BLaER1 treated with 17β-estradiol and CSF1 and Interleukin-3, amounts not matched to agents 10 nM and 100 nM (cell line): ENCODE results near the gene FAM184B.
A peak's percentile ranks its signal among the peaks of the same experiment; 100 is the strongest.

ENCODE experiments used
- H3K27ac ChIP-seq, 11 experiments: shearing (Covaris generic); formaldehyde crosslinking; 2 replicates each; pipeline ENCODE4 v1.8.1; 2022
- H3K27me3 ChIP-seq, 11 experiments: shearing (Covaris generic); formaldehyde crosslinking; 2 replicates each; pipeline ENCODE4 v1.8.1; 2022
- H3K36me3 ChIP-seq, 11 experiments: shearing (Covaris generic); formaldehyde crosslinking; 2 replicates each; pipeline ENCODE4 v1.8.1; 2022
- H3K4me1 ChIP-seq, 10 experiments: shearing (Covaris generic); formaldehyde crosslinking; 2 replicates each; pipeline ENCODE4 v1.8.1; 2022
- H3K4me2 ChIP-seq, 11 experiments: shearing (Covaris generic); formaldehyde crosslinking; 2 replicates each; pipeline ENCODE4 v1.8.1; 2022
- H3K4me3 ChIP-seq, 10 experiments: shearing (Covaris generic); formaldehyde crosslinking; 2 replicates each; pipeline ENCODE4 v1.8.1; 2022
- H3K9ac ChIP-seq, 11 experiments: shearing (Covaris generic); formaldehyde crosslinking; 2 replicates each; pipeline ENCODE4 v1.8.1; 2022
- H3K9me3 ChIP-seq, 11 experiments: shearing (Covaris generic); formaldehyde crosslinking; replicated peaks in 1 of 11; 2 replicates each; pipeline ENCODE4 v1.8.1; 2022
- H4K20me1 ChIP-seq, 11 experiments: shearing (Covaris generic); formaldehyde crosslinking; 2 replicates each; pipeline ENCODE4 v1.8.1; 2022
- Cebpa-rat ChIP-seq, 11 experiments: shearing (Covaris generic); IDR thresholded peaks; 2 replicates each; pipeline ENCODE4 v1.8.1; 2022

FAM184B gene

DNA sequence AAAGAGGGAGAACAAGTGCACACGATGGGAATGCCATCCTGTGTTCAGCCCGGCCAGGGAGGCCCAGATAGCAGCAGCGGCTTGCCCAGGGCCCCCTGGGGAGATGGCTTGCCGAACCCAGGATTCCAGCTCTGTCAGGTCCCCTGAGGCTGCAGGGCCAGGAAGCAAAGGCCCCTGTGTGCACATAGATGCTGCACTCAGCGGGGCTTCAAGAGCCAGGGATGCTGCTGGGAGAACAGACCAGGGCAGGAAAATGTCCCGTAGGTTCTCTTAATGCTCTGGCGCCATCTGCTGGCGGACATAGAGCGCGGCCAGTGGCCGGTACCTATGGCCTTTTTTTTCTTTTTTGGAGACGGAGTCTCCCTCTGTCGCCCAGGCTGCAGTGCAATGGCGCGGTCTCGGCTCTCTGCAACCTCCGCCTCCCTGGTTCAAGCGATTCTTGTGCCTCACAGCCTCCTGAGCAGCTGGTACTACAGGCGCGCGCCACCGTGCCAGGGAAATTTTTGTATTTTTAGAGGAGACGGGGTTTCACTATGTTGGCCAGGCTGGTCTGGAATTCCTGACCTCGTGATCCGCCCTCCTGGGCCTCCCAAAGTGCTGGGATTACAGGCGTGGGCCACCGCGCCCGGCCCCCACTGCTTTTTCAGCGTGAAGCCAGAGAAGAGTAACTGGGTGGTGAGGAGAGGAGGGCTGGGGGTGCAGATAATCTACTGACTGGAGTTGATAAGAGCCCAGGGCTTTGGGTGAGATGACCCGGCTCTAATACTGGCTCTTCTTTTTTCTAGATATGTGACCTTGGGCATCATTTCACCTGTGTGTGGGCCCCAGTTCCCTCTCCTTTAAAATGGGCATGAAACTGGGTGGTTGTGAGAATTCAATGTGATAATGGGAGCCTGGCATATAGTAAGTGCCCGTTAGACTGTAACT lies 144.5 kb downstream of the FAM184B start:
- peaks cover 12 to 34% (median 18%) of the 10 kb centered on the region in 10 experiments for H3K4me1 ChIP-seq
- H4K20me1 ChIP-seq = peaks cover 19 to 70% (median 51%) of the 10 kb centered on the region in 11 experiments; a peak in 19 of 22 replicates
- no peak overlapping the region; a peak in 1 of 22 replicates for H3K9ac ChIP-seq
- H3K27ac ChIP-seq = peak overlapping the region in 1 of 11 experiments; percentile 9; a peak in 2 of 22 replicates
- H3K36me3 ChIP-seq = peaks cover 54 to 77% (median 70%) of the 10 kb centered on the region in 11 experiments
- H3K4me3 ChIP-seq = no peak overlapping the region
- no peak for TF ChIP-seq Cebpa-rat (IDR thresholded peaks at IDR 0.05)
- peaks cover 0 to 5% (median under 1%) of the 10 kb centered on the region in 11 experiments; a peak in 6 of 22 replicates for H3K9me3 ChIP-seq
- no peak overlapping the region for H3K4me2 ChIP-seq
- H3K27me3 ChIP-seq = no peaks in the 10 kb centered on the region

- TF ChIP-seq Cebpa-rat (IDR thresholded peaks at IDR 0.05) = no peak
- Histone ChIP-seq H3K4me2 (no peak overlapping the region), H4K20me1 (peaks cover 21 to 77% (median 57%) of the 10 kb centered on the region in 11 experiments; a peak in 19 of 22 replicates), H3K27me3 (no peaks in the 10 kb centered on the region), H3K27ac (no peak overlapping the region), H3K4me3 (no peak overlapping the region), H3K4me1 (peaks cover 8 to 35% (median 18%) of the 10 kb centered on the region in 10 experiments), H3K9ac (no peak overlapping the region), H3K36me3 (peaks cover 61 to 84% (median 76%) of the 10 kb centered on the region in 11 experiments), H3K9me3 (peaks cover 0 to 5% (median 0%) of the 10 kb centered on the region in 11 experiments; a peak in 3 of 22 replicates)
Measured at GRCh38 chr4:17636341-17636695, 145.1 kb downstream of the FAM184B start.

GRCh38 chr4:17635056-17635455 lies 146.4 kb downstream of the FAM184B start:
- Histone ChIP-seq H3K27ac (no peak overlapping the region), H3K9ac (no peak overlapping the region), H3K4me1 (peaks cover 0 to 28% (median 15%) of the 10 kb centered on the region in 10 experiments; a peak in 14 of 20 replicates), H3K27me3 (no peaks in the 10 kb centered on the region), H3K36me3 (peaks cover 73 to 96% (median 89%) of the 10 kb centered on the region in 11 experiments), H4K20me1 (peaks cover 22 to 89% (median 70%) of the 10 kb centered on the region in 11 experiments; a peak in 20 of 22 replicates), H3K9me3 (peaks cover 0 to 5% (median 0%) of the 10 kb centered on the region in 11 experiments; a peak in 3 of 22 replicates), H3K4me2 (peak overlapping the region in 2 of 11 experiments; percentile 1 to 26; a peak in 1 of 22 replicates), H3K4me3 (no peak overlapping the region)
- no peak for TF ChIP-seq Cebpa-rat (IDR thresholded peaks at IDR 0.05)

GRCh38 chr4:17633600-17633999 lies 147.8 kb downstream of the FAM184B start:
- Histone ChIP-seq H3K4me3 (no peak overlapping the region), H3K4me1 (peaks cover 0 to 27% (median 8%) of the 10 kb centered on the region in 10 experiments; a peak in 12 of 20 replicates), H3K27me3 (no peaks in the 10 kb centered on the region), H4K20me1 (peaks cover 22 to 93% (median 76%) of the 10 kb centered on the region in 11 experiments; a peak in 20 of 22 replicates), H3K36me3 (peaks cover 81 to 98% (median 93%) of the 10 kb centered on the region in 11 experiments), H3K9me3 (peaks cover 0 to 5% (median 0%) of the 10 kb centered on the region in 11 experiments; a peak in 3 of 22 replicates), H3K9ac (no peak overlapping the region), H3K4me2 (no peak overlapping the region), H3K27ac (no peak overlapping the region)
- no peak for TF ChIP-seq Cebpa-rat (IDR thresholded peaks at IDR 0.05)

DNA sequence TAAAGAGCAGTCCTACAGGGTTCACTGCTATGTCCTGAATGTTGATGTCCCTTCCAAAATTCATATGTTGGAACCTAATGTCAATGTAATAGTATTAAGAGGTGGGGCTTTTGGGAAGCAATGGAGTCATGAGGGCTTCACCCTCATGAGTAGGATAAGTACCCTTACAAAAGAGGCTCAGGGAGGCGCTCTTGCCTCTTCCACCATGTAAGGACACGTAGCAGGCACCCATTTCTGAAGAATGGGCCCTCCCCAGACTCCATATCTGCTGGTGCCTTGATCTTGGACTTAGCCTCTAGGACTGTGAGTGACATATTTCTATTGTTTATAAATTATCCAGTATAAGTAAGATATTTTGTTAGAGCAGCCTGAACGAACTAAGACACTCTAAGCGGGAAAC lies 151.2 kb downstream of the FAM184B start:
- H3K9ac ChIP-seq = no peak overlapping the region
- peaks cover 22 to 96% (median 83%) of the 10 kb centered on the region in 11 experiments; a peak in 21 of 22 replicates for H4K20me1 ChIP-seq
- H3K4me3 ChIP-seq = no peak overlapping the region
- no peak overlapping the region for H3K27ac ChIP-seq
- H3K27me3 ChIP-seq = no peaks in the 10 kb centered on the region
- H3K4me2 ChIP-seq = no peak overlapping the region
- peaks cover 0 to 26% (median 8%) of the 10 kb centered on the region in 10 experiments; a peak in 11 of 20 replicates for H3K4me1 ChIP-seq
- H3K9me3 ChIP-seq = peaks cover 0 to 5% (median 0%) of the 10 kb centered on the region in 11 experiments; a peak in 3 of 22 replicates
- TF ChIP-seq Cebpa-rat (IDR thresholded peaks at IDR 0.05) = no peak
- peaks cover 96 to 100% (median 100%) of the 10 kb centered on the region in 11 experiments for H3K36me3 ChIP-seq

DNA sequence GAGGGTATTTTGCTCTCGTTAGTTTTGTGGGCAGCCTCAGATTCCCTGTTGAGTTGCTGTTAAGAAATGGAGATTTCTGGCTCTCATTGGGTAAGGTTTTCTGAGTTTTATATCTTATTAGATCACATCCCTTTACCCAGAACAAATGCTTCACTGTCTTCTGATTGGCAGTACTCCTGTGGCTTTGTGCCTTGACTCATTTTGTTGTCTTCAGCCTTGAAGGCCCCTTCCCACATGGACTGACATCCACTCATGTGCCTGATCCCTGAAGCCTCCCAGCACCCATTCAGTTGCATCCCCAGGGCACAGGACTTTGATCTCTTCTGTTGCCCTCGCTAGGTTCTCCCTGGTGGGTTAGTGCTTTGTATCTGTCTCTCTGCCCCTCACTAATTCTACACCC lies 156.6 kb downstream of the FAM184B start:
- H4K20me1 ChIP-seq = peaks cover 55 to 100% (median 94%) of the 10 kb centered on the region in 11 experiments
- no peaks in the 10 kb centered on the region for H3K9me3 ChIP-seq
- peaks cover 98 to 100% (median 100%) of the 10 kb centered on the region in 11 experiments for H3K36me3 ChIP-seq
- no peak overlapping the region for H3K27ac ChIP-seq
- no peak for TF ChIP-seq Cebpa-rat (IDR thresholded peaks at IDR 0.05)
- no peak overlapping the region for H3K4me2 ChIP-seq
- 0 out of 20 replicates have a peak, but pooled peaks cover 0 to under 1% (median 0%) of the 10 kb centered on the region in 10 experiments for H3K4me1 ChIP-seq
- no peak overlapping the region for H3K9ac ChIP-seq
- no peaks in the 10 kb centered on the region for H3K27me3 ChIP-seq
- H3K4me3 ChIP-seq = no peak overlapping the region

DNA sequence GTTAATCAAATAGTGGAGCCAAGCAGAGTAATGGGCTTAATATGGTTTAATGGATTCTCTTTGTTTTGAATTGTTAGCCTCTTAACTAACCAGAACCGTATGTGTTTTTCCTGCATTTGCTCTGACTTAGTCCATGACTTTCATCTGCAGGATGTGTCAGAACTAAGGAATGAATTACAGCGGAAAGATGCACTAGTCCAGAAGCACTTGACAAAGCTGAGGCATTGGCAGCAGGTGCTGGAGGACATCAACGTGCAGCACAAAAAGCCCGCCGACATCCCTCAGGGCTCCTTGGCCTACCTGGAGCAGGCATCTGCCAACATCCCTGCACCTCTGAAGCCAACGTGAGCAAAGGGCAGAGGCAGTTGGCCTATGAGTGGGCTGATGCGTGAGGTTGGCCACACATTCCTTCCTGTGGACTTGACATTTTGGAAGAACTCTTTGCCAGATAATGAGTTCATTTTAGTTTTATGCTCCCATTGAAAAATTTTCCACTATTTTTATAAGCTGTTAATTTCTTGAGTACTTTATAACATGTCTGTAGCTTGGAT lies 157.9 kb downstream of the FAM184B start:
- H3K9me3 ChIP-seq = no peaks in the 10 kb centered on the region
- H3K27me3 ChIP-seq = no peaks in the 10 kb centered on the region
- peaks cover 6 to 11% (median 10%) of the 10 kb centered on the region in 10 experiments for H3K4me1 ChIP-seq
- H3K36me3 ChIP-seq = peaks cover 100% of the 10 kb centered on the region in 11 experiments
- no peak overlapping the region for H3K4me2 ChIP-seq
- no peak overlapping the region for H3K9ac ChIP-seq
- H4K20me1 ChIP-seq = peaks cover 68 to 100% (median 98%) of the 10 kb centered on the region in 11 experiments
- no peak overlapping the region for H3K27ac ChIP-seq
- no peak overlapping the region for H3K4me3 ChIP-seq
- no peak for TF ChIP-seq Cebpa-rat (IDR thresholded peaks at IDR 0.05)

DNA sequence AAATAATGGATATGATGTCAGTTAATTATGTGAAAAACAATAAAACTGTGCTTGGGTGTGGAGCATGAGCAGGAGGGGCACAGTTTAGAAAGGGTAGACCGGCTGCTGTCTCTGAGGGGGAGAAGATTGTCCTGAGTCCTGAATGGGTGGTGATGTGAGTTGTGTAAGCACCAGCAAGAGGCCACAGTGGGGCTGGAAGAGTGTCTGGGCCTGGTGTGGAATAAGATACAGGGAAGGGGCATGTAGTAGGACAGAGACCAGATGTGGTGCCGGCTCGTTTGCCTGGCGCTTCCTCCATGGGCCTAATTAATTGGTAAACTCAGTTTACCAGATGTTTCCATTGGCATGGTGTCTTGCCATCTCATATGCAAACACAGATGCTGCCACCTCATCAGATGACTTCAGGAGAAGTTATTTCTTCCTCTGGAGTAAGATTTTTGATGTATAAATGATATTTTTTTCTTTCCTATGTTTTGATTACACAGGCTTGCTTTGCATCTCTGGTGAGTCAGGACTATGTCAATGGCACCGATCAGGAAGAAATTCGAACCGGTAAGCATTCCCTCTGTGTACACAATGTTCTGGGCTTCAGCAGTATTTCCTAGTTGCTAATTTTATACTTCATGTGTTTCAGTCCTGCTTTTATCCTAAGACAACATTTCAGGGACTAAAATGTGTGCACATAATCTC lies 161.9 kb downstream of the FAM184B start:
- H3K9me3 ChIP-seq = no peaks in the 10 kb centered on the region
- peak overlapping the region in 5 of 11 experiments; percentile 22 to 50 (median 30); a peak in 3 of 22 replicates for H3K9ac ChIP-seq
- H3K4me3 ChIP-seq = no peak overlapping the region
- H3K27ac ChIP-seq = peak overlapping the region in 2 of 11 experiments; percentile 16 to 26; a peak in 2 of 22 replicates
- no peak for TF ChIP-seq Cebpa-rat (IDR thresholded peaks at IDR 0.05)
- H3K36me3 ChIP-seq = peaks cover 85 to 90% (median 88%) of the 10 kb centered on the region in 11 experiments
- peaks cover 86 to 96% (median 91%) of the 10 kb centered on the region in 11 experiments for H4K20me1 ChIP-seq
- peaks cover 33 to 44% (median 43%) of the 10 kb centered on the region in 10 experiments for H3K4me1 ChIP-seq
- peak overlapping the region in 7 of 11 experiments; percentile 23 to 95 (median 91); a peak in 12 of 22 replicates for H3K4me2 ChIP-seq
- H3K27me3 ChIP-seq = no peaks in the 10 kb centered on the region
